GM19467 (cell line): ENCODE results near the gene CFL1.

Source experiments
- ATAC-seq: cut with Tn5 transposase; IDR thresholded peaks from one replicate; pipeline ENCODE4 v1.9.1; 2021; ENCODE audit warnings: mild to moderate bottlenecking, moderate library complexity; ENCODE audit not compliant: unreplicated experiment

Gene CFL1

DNA sequence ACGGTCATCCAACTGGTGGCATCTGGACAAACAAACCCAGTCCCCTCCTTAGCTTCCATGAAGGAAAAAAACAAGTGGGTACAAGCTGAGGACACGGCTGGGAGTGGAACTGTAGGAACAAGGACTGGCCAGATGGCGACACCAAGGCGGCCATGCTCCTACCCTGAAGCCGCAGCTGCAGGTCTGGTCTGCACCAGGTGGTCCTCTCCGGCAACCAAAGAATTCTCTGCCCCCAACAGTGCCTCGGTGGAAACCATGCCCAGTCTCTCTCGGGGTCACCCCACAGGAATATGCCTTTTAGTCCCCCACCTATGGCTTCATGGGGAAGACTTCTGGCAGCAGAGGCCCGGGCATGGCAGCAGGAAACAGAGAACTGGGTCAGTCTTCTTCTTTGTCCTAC is 48.5 kb downstream of the CFL1 start:
- no peak for ATAC-seq

- no peak for ATAC-seq
Observed at GRCh38 chr11:65808744-65809341, 49.1 kb downstream of the CFL1 start.

GRCh38 chr11:65806979-65807378 is 51.0 kb downstream of the CFL1 start:
- ATAC-seq: no peak
